HK-2 (cell line): ENCODE data around the gene MON1B.
A peak's percentile ranks its signal among the peaks of the same experiment; 100 is the strongest.
"Not testable (repeated sequence)": the region's sequence is repeated elsewhere in the genome, so short reads cannot be mapped to it uniquely, and the experiment has no call there.

Source experiments
- DNase-seq: peaks from one replicate; pipeline ENCODE4 v3.0.0-alpha.2; 2018; ENCODE audit not compliant: unreplicated experiment

The MON1B gene

GRCh38 chr16:77190478-77191258 lies at the start of gene MON1B:
Gene MON1B (plus strand): TSS chr16:77191190. CDS start chr16:77191486, 296 bp downstream.
- DNase-seq = peak; percentile 96

- DNase-seq = no peak
Observed at GRCh38 chr16:77143364-77143763, 47.6 kb upstream of the MON1B start.

DNA sequence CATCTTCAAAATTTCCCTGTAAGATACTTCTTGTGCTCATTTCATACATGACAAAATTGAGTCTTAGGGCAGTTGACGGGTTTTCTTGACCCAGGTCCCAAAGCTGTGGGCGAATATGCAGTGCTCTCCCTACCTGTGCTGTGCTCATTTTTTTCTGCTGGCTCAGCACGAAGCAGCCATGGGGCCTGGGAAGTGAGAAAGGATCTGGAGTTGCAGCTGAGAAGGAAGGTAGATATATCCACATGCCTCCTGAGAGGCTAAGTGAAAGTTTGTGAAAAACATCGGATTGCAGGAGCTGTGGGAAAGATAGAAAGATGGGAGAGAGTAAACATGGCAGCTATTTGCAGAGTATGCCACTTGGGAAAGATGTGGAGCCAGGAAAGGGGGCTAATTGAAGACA lies 42.9 kb upstream of the MON1B start:
- DNase-seq = no peak

DNA sequence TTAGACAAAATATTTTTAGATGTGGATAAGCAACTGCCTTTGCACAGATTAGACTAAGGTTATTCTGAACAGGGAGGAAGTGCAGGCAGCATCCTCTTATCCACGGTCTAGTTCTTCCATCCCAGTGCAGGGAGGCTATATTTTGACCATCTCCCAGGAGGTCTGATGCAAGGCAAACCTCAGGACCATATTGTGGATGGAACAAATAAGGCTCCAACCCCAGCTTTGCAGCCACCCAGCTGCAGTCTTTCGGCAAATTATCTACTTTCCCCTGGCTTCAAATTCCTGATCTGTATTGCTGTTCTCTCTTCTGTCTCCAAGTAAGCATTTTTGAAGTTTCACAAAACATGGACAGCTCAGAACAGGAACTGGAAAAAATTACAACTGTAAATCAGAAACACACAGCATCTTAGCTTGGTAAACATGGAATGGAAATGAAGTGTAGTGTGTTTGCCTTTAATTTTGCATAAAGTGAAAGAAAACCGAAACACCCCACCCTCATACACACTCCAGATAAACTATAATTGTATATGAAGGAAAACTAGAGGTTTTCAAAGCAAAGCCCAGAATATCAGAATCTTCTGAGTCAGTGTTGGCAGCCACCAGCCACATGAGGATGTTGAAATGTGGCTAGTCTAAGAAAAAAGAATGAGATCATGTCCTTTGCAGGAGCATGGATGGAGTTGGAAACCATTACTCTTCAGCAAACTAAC lies 33.5 kb upstream of the MON1B start:
- no peak for DNase-seq

- no peak for DNase-seq
Observed at GRCh38 chr16:77158293-77158692, 32.7 kb upstream of the MON1B start.

DNA sequence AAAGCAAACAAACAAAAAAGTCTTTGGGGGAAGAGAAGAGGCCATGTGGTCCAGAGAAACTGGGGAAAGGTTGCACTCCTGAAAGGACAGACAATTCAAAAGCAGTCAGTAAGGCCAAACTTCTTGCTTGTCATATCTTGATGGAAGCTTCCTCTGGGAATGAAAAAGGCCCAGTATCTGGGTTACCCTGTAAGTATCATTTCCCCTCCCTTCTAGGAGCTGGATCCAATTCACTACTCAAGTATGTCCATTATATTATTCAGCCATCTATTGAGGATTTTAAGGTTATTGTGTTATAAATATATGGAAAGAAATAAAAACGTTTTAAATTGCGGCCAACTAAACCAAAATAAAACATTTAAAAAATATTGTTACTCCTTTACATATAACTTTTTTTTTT lies 26.0 kb upstream of the MON1B start:
- no peak for DNase-seq

DNA sequence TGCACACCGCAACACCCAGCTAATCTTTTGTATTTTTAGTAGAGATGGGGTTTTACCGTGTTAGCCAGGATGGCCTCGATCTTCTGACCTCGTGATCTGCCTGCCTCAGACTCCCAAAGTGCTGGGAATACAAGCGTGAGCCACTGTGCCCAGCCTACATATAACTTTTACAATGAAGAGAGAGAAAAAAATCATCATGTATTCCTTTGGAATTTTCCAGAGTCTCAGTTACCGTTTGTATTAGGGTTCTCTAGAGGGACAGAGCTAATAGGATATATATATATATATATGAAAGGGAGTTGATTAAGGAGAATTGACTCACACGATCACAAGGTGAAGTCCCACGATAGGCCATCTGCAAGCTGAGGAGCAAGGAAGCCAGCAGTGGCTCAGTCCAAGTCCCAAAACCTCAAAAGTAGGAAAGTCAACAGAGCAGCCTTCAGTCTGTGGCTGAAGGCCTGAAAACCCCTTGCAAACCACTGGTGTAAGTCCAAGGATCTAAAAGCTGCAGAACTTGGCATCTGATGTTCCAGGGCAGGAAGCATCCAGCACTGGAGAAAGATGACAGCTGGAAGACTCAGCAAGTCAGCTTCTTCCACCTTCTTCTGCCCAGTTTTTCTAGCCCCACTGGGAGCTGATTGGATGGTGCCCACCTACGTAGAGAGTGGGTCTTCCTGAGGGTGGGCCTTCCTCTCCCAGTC lies 25.3 kb upstream of the MON1B start:
- not testable (repeated sequence) for DNase-seq

- no peak for DNase-seq
Observed at GRCh38 chr16:77166726-77167125, 24.3 kb upstream of the MON1B start.

GRCh38 chr16:77168901-77169300 lies 22.1 kb upstream of the MON1B start:
- DNase-seq = no peak

DNA sequence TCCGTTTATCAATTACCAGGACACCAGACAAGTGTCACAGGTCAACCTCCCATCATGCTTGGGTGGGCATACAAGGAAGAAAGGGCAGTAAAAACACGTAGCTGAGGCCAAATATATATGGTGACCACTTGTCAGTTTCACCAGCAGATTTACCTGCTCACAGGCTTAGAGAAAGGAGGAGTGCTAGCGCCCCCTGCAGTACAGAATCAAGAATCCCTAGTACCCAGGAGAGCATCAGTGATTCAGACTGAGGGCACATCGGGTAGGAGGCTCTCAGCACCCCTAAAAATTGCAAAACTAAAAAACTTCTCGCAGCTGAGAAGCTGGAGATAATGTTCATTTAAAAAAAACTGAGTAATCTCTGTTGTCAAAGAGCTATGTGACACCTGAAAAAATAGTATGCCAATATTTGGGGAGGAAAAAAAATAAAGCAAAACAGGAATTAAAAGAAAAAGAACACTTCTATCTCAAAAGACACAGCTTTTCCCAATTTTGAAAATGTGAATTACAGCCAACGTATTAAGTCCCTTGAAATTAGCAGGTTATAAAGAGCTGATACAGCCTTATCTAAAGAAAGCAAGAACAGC lies 21.2 kb upstream of the MON1B start:
- DNase-seq = peak; percentile 41

DNA sequence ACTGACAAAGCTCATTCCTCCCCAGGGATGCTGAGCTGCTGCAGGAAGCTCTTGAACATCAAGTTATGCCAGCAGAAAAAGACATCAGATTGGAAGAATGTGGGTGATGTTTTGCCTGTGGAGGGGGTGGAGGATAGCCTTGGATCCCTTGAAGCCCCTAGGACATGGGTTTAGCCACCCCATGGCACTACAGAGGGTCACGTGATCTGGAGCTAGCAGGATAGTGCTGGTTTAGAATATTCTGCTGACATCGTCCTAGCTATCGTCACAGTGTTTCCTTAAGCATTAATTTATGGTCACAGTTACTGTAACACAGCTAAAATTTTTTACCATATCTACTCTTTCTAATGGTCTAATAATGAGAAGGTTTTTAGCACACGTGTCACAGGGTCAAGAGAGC lies 20.2 kb upstream of the MON1B start:
- no peak for DNase-seq

GRCh38 chr16:77171745-77172635 lies 19.0 kb upstream of the MON1B start:
- DNase-seq = peak; percentile 12

DNA sequence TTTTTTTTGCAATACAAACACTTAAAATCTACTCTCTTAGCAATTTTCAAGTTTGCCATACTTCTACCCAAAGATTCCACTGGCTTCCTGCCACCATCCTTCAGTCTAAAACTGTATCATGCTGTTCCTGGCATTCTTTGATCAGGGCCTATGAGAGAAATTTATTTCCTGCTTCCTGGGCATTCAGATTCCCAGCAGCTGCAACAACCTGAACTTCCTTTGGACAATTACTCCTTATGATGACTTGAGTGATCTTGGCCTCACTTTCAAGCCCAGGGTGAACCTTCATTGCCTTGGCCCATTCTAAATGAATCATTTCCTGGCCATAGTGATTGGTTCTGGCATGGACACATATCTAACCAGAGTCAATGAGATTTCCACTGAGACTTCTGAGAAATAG lies 18.0 kb upstream of the MON1B start:
- DNase-seq = no peak

- DNase-seq = no peak
Observed at GRCh38 chr16:77183137-77183536, 7.9 kb upstream of the MON1B start.

DNA sequence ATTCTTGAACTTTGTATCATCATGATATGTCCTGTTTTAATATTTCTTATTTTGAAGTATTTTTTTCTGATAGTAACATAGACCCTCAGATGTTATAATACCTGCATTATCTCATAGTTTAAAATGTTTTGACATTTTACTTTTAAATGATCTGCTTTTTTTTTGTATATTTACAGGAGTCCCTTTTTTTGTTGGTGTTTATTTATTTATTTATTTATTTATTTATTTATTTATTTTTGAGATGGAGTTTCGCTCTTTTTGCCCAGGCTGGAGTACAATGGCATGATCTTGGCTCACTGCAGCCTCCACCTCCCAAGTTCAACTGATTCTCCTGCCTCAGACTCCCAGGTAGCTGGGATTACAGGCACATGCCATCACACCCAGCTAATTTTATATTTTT lies 4.7 kb upstream of the MON1B start:
- DNase-seq = not testable (repeated sequence)

DNA sequence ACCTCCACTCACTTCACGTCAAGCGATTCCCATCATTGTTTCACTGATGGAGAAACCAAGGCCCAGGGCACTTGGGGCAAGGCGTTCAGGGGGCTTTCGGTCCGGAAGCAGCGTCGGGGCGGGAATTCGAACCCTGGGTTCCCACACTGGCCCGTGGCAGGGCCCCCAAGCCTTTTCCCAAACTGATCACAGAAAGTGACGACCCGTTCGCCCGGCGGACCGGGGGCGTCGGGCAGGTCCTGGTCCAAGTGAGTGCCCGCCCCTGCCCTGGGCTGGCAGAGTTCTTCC lies 856 bp upstream of the MON1B start:
- DNase-seq = no peak

- peak; percentile 29 for DNase-seq
Observed at GRCh38 chr16:77191259-77191969, 424 bp downstream of the MON1B start.

- DNase-seq = no peak
Observed at GRCh38 chr16:77193377-77193776, 2.4 kb downstream of the MON1B start.

- no peak for DNase-seq
Observed at GRCh38 chr16:77194295-77195231, 3.6 kb downstream of the MON1B start.

DNA sequence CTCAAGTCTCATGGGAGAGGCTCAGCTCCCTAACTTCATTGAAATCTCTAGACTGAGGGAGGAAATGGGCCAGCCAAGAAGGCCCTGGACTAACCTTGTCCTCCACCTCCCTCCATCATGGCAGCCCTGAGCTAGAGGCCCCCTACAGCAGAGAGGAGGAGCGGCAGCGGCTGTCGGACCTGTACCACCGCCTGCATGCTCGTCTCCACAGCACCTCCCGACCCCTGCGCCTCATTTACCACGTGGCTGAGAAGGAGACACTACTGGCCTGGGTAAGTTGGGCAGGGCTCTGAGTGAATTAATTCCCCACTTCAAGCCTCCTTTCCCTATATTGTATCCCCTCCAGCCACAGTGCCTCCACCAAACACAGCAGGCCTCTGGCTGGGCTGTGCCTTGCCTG lies 4.4 kb downstream of the MON1B start:
- no peak for DNase-seq
